Caco-2 (cell line): ENCODE measurements around the gene CNTN5. TPM values are rescaled to one million over a fixed set of nuclear protein-coding genes. Genes with fewer than 3 reads are reported as not detected.

Source experiments
- BruUV-seq: library from RNA; stranded (reverse); fragments of 400-500 nt; replicated peaks from 2 replicates; lab custom pipeline; 2021; lab: Mats Ljungman, UMichigan
- CTCF ChIA-PET: fragments of 300-600 bp; sonication (Branson Sonifier 250); formaldehyde crosslinking; loops from one replicate; lab custom pipeline; 2022; ENCODE audit warnings: antibody characterized with exemption; lab: Charles Lee
- POLR2A ChIA-PET: fragments of 300-600 bp; sonication (Branson Sonifier 250); formaldehyde crosslinking; loops from one replicate; lab custom pipeline; 2022; ENCODE audit warnings: antibody characterized with exemption; lab: Charles Lee
- DNase-seq, 2 experiments: peaks; one replicate each; pipeline versions ENCODE4 v3.0.0 to v3.0.0-alpha.2; 2020 to 2022
- H3K27me3 ChIP-seq: replicated peaks from 2 replicates; pipeline ENCODE4 v1.6.0; 2011; ENCODE audit warnings: low read length; ENCODE audit not compliant: control insufficient read depth, insufficient read depth
- H3K36me3 ChIP-seq: 2 replicates; pipeline ENCODE4 v1.5.1; 2011; ENCODE audit warnings: low read length; ENCODE audit not compliant: control insufficient read depth, insufficient read depth
- H3K4me1 ChIP-seq: fragments of 250-450 bp; sonication (Bioruptor Pico); 2 replicates; pipeline ENCODE4 v1.5.1; 2020; ENCODE audit warnings: mild to moderate bottlenecking
- H3K4me3 ChIP-seq: 2 replicates; pipeline ENCODE4 v1.5.1; 2011; ENCODE audit warnings: low read depth, mild to moderate bottlenecking, control low read depth, low read length
- H3K9me3 ChIP-seq: fragments of 250-450 bp; sonication (Bioruptor Pico); 2 replicates; pipeline ENCODE4 v1.5.1; 2020; ENCODE audit warnings: mild to moderate bottlenecking, moderate library complexity
- H3K27ac Mint-ChIP-seq: one replicate; pipeline ENCODE4 v1.8.0; 2022; ENCODE audit warnings: mixed read lengths; ENCODE audit not compliant: unreplicated experiment
- H3K27me3 Mint-ChIP-seq: one replicate; pipeline ENCODE4 v1.8.0; 2022; ENCODE audit warnings: mixed read lengths; ENCODE audit not compliant: insufficient read depth, unreplicated experiment
- H3K36me3 Mint-ChIP-seq: one replicate; pipeline ENCODE4 v1.8.0; 2022; ENCODE audit warnings: mild to moderate bottlenecking, mixed read lengths; ENCODE audit not compliant: insufficient read depth, unreplicated experiment
- H3K4me1 Mint-ChIP-seq: one replicate; pipeline ENCODE4 v1.8.0; 2022; ENCODE audit warnings: low read depth, mixed read lengths; ENCODE audit not compliant: unreplicated experiment
- H3K4me3 Mint-ChIP-seq: one replicate; pipeline ENCODE4 v1.8.0; 2022; ENCODE audit warnings: mild to moderate bottlenecking, moderate library complexity, mixed read lengths; ENCODE audit not compliant: unreplicated experiment
- H3K9me3 Mint-ChIP-seq: one replicate; pipeline ENCODE4 v1.8.0; 2022; ENCODE audit warnings: mixed read lengths; ENCODE audit not compliant: unreplicated experiment
- CTCF ChIP-seq, 2 experiments: fragments of 200-600 bp in 1 of 2; IDR thresholded peaks; 1 replicate in 1 of 2; 2 replicates in 1 of 2; pipeline versions ENCODE4 v1.5.1 to v1.8.0; 2011 to 2022; ENCODE audit warnings: antibody characterized with exemption in 1 of 2, control low read depth in 1 of 2, inconsistent platforms in 1 of 2, low read depth in 1 of 2, low read length in 1 of 2, mild to moderate bottlenecking in 1 of 2, moderate library complexity in 1 of 2; ENCODE audit not compliant: insufficient read depth in 1 of 2, severe bottlenecking in 1 of 2, unreplicated experiment in 1 of 2
- intact Hi-C: fragments of 100-400 bp; cut with micrococcal nuclease; formaldehyde crosslinking; loops from one replicate; pipeline ENCODE4 v1.10.0; 2022; ENCODE audit not compliant: unreplicated experiment
- total RNA-seq: library from RNA; stranded (reverse); gene quantifications from 2 replicates; pipeline ENCODE4 v1.2.3, GENCODE V29; 2022

CNTN5 gene
- total RNA-seq, 1 experiment from 2014 or later: 1.00 TPM

- H3K27me3 Mint-ChIP-seq: peaks cover 4% of the 10 kb centered on the region
- H3K4me3 Mint-ChIP-seq: no peak overlapping the region
- H3K36me3 Mint-ChIP-seq: no peaks in the 10 kb centered on the region
- no peak for TF ChIP-seq CTCF (IDR thresholded peaks at IDR 0.05; ENCODE audit: insufficient read depth in 1 of 2, low read depth in 1 of 2, low read length in 1 of 2, severe bottlenecking in 1 of 2, unreplicated experiment in 1 of 2)
- no peaks in the 10 kb centered on the region for H3K9me3 Mint-ChIP-seq
- Histone ChIP-seq H3K36me3 (no peaks in the 10 kb centered on the region), H3K4me3 (no peak overlapping the region), H3K4me1 (no peaks in the 10 kb centered on the region), H3K27me3 (no peaks in the 10 kb centered on the region), H3K9me3 (no peaks in the 10 kb centered on the region)
- DNase-seq: no peak
- CTCF ChIA-PET: no interaction called here
- no peak overlapping the region for H3K27ac Mint-ChIP-seq
- intact Hi-C loops: no loop called here
- H3K4me1 Mint-ChIP-seq: no peaks in the 10 kb centered on the region
- BruUV-seq: no TSS peak
- POLR2A ChIA-PET: no interaction called here
Observed at GRCh38 chr11:99501655-99502054, 480.9 kb downstream of the CNTN5 start.

- no TSS peak for BruUV-seq
- no peaks in the 10 kb centered on the region for H3K9me3 Mint-ChIP-seq
- no peak for TF ChIP-seq CTCF (IDR thresholded peaks at IDR 0.05; ENCODE audit: insufficient read depth in 1 of 2, low read depth in 1 of 2, low read length in 1 of 2, severe bottlenecking in 1 of 2, unreplicated experiment in 1 of 2)
- no peaks in the 10 kb centered on the region for H3K4me1 Mint-ChIP-seq
- no peaks in the 10 kb centered on the region for H3K4me1 ChIP-seq
- no peaks in the 10 kb centered on the region for H3K9me3 ChIP-seq
- peaks cover 4% of the 10 kb centered on the region for H3K27me3 Mint-ChIP-seq
- no peaks in the 10 kb centered on the region for H3K36me3 Mint-ChIP-seq
- ChIA-PET CTCF (no interaction called here), POLR2A (no interaction called here)
- H3K4me3 Mint-ChIP-seq: no peak overlapping the region
- intact Hi-C loops: no loop called here
- no peak for DNase-seq
- H3K4me3 ChIP-seq: no peak overlapping the region
- no peaks in the 10 kb centered on the region for H3K27me3 ChIP-seq
- H3K36me3 ChIP-seq: no peaks in the 10 kb centered on the region
- no peak overlapping the region for H3K27ac Mint-ChIP-seq
Observed at GRCh38 chr11:99505316-99505715, 484.6 kb downstream of the CNTN5 start.

GRCh38 chr11:99505831-99506230, 485.1 kb downstream of the CNTN5 start:
- no peak overlapping the region for H3K4me3 Mint-ChIP-seq
- H3K4me3 ChIP-seq: no peak overlapping the region
- H3K9me3 Mint-ChIP-seq: no peaks in the 10 kb centered on the region
- TF ChIP-seq CTCF (IDR thresholded peaks at IDR 0.05; ENCODE audit: insufficient read depth in 1 of 2, low read depth in 1 of 2, low read length in 1 of 2, severe bottlenecking in 1 of 2, unreplicated experiment in 1 of 2): no peak
- H3K4me1 Mint-ChIP-seq: no peaks in the 10 kb centered on the region
- intact Hi-C loops: no loop called here
- no peaks in the 10 kb centered on the region for H3K36me3 ChIP-seq
- no peaks in the 10 kb centered on the region for H3K36me3 Mint-ChIP-seq
- no TSS peak for BruUV-seq
- H3K9me3 ChIP-seq: no peaks in the 10 kb centered on the region
- H3K4me1 ChIP-seq: no peaks in the 10 kb centered on the region
- H3K27ac Mint-ChIP-seq: no peak overlapping the region
- no peak for DNase-seq
- ChIA-PET POLR2A (no interaction called here), CTCF (no interaction called here)
- H3K27me3 Mint-ChIP-seq: peaks cover 4% of the 10 kb centered on the region
- no peaks in the 10 kb centered on the region for H3K27me3 ChIP-seq
